ENCODE results near the gene TOMM34.
A peak's percentile ranks its signal among the peaks of the same experiment; 100 is the strongest.

The TOMM34 gene

GRCh38 chr20:44960103-44960852 lies at the start of gene TOMM34:
Gene TOMM34, minus strand, starts transcription at chr20:44960397. Its CDS starts 64 bp downstream, at chr20:44960333.
- DNase-seq, result peak in 55 of 56 donors; percentile 59 to 97 (median 88)

GRCh38 chr20:45008521-45009049 lies 48.4 kb upstream of the TOMM34 start:
- no peak for DNase-seq

- no peak for DNase-seq
These were observed 37.5 kb upstream of the TOMM34 start for GRCh38 chr20:44997668-44998067.

- DNase-seq, result no peak
These were observed 37.0 kb upstream of the TOMM34 start for GRCh38 chr20:44997171-44997570.

DNA sequence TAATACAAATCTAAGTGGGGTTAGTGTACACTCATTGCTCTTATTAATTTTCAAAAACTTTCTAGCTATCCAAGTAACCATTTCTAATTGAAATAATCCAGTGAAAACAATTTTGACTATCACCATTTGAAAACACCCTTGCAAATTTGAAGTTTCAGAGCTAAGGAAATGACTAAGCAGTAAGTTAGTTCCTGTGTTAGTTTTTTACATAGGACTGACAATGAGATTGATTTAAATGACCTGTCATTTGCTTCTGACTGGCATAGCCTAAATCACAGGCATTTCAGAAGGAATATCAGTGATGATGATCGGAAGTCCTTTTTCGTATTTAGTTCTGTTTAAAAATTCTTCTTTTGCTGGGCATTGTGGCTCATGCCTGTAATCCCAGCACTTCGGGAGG lies 33.1 kb upstream of the TOMM34 start:
- DNase-seq, result no peak

GRCh38 chr20:44990957-44991356 lies 30.8 kb upstream of the TOMM34 start:
- DNase-seq, result no peak

GRCh38 chr20:44990425-44990824 lies 30.2 kb upstream of the TOMM34 start:
- peak in 2 of 56 donors; percentile 5 to 18 for DNase-seq

DNA sequence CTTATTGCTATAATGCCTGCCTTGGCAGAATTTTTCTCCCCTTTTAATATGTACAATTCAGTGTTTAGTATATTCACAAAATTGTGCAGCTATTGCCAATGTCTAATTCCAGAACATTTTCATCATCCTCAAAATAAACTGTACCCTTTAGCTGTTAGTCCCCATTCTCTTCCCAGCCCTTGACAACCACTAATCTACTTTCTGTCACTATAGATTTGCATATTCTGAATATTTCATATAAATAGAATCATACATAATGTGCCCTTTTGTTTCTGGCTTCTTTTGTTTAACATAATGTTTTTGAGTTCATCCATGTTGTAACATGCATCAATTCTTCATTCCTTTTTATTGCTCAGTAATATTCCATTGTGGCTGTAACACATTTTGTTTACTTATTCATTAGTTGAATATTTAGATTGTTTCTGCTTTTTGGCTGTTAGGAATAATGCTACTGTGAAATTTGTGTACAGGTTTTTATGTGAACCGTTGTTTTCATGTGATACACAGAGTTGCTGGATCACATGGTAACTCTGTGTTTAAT lies 28.5 kb upstream of the TOMM34 start:
- no peak for DNase-seq

DNA sequence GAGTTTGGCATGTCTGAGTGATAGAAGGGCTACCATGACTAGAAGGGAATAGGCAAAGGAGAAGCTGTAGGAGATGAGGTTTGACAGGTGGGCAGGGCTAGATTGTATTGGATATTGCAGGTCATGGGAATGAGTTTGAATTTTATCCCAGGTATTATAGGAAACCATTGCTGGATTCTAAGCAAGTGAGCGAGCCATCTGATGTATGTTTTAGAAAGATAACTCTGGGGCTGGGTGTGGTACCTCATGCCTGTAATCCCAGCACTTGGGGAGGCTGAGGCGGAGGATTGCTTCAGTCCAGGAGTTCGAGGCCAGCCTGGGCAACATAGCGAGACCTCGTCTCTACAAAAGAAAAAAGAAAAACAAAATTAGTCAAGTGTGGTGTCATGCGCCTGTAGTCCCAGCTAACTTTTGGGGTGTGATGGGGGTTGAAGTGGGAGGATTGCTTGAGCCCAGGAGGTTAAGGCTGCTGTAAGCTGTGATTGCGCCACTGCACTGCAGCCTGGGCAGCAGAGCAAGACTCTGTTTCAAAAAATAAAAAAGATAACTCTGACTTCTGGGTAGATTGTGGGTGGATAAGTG lies 23.0 kb upstream of the TOMM34 start:
- DNase-seq, result no peak

DNA sequence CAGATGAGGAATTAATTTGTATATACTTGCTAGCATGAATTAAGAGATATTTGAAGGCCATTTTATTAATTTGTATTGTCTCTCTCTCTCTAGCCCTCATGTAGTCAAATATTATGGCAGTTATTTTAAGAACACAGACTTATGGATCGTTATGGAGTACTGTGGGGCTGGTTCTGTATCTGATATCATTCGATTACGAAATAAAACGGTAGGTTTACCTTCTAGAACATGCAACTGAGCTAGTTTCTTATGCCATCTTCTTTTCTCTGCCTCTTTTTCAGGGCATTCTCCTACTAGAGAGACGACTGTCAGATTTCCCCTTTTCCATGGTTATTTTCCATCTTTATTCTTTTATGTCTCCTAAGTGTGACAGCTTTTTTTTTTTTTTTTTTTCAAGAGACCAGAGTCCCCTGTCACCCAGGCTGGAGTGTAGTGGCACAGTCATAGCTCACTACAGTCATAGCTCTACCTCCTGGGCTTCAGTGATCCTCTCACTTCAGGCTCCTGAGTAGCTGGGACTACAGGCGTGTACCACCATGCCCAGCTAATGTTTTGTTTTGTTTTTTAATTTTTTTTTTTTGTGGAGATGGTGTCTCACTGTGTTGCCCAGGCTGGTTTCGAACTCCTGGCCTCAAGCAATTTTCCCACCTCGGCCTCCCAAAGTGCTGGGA lies 21.7 kb upstream of the TOMM34 start:
- no peak for DNase-seq

DNA sequence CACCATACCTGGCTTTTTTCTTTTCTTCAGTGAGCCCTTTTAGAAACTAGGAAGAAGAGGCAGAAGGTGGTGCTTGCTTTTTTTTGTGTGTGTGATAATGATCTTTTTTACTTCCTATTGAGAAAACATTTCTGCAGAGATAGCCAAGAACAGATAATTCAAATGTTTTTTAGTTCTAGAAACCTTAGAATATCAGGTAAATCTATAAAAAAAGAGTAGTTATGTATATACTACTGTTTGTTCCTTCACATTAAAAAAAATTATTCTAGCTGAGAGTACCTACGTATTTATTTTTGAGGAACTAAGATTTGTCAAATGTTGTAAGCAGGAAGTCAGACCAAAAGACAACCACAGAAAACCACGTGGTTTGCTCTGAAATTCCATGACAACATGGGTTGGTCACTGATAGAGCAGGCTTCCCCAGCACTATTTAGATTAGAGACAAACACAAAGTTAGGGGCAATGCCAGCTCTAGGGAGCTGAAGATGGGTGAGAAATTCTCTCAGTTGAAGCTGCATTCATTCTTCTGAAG lies 19.0 kb upstream of the TOMM34 start:
- DNase-seq, result peak in 3 of 56 donors; percentile 17 to 21 (median 18)

GRCh38 chr20:44976698-44977097 lies 16.5 kb upstream of the TOMM34 start:
- no peak for DNase-seq

DNA sequence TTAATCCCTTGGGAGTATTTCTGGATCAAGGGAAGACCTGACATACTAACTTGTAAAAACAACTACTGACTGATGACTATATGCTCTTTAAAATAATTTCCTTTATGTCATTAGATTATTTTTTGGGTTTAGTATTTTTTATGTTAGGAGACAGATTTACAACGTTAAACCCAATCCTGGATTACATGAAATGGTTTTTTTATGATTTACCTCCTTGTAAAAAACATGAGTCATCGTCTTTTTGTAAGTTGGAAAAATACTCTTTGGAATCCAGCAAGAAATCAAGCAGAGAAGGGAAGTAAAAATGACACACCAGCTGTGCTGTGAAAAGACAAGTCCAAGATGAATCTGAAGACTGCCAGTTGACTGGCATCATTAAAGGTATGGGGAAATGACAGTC lies 12.9 kb upstream of the TOMM34 start:
- no peak for DNase-seq

DNA sequence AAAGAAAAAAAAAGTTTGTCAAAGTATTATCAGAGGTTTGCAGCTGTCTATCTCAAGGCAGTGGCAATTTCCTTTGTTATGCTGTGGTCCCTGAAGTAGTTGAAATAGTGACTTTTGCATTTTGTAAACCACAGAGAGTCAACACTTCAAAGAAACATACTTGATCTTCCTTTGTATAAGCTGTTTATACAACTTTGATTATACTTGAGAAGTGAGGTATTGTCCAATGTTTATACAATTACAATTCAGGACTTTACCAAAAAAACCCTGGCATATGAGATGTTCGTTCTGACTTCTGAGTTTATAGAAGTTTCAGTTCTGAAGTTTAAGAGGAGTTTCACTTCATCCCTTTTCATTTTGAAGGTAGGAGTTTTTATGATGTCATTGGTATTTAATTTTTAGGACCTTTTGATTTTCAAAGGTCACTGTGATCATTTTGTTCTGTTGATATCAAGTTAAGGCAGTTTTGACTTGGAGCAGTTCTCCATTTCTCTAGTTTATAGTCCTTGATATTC lies 10.1 kb upstream of the TOMM34 start:
- no peak for DNase-seq

DNA sequence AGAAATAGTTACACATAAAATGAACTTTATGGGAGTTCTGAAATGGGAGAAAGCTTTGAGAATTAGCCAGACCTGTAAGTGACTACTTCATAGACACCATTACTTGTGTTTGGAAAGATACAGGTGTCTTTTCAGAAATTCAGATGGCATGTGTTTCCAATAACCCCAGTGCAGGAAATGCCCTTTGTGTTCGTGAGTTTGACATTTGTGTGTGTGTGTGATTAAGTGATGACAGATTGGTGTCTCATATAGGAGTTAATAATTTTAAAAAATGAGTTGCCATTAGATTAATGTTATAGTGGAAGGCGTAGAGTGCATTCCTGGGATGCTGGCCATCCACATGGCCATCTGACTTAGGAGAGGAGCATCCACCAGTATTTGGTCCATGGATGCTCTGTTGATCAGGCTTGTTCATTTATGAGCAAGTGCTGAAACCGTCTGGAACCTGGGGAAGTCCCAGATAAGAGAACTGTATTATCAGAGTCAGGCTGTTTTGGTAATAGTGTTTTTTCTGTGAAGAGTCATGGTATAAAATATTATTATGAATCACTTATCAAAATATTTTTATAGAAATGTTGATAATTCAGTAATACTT lies 9.2 kb upstream of the TOMM34 start:
- no peak for DNase-seq

DNA sequence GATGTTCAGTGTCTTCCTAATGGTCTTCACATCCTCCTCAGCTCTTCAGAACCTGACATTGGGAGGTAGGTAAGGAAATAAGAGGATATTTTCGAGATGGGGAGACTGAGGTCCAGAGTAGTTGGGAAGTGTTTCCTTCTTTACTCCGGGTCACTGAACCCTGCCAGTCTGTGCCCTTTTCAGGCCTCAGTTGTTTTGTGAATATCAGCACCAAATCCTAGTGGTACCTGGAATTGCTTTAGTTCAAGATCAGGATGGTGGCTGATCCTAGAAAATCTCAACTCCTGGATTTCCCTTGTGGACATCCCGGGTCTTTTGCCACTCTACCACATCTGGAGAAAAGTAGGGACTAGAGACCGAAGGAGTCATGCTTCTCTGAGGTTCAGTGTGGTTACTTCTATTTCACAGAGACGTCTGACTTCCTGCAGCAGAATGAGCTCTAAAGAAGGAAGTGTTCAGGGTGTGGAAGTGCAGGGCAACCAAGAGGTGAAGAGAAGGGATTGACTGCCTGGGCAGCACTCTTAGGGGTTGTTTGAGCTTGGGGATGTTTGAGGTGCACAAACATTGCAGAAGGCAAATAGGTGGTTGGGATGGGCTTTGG lies 7.1 kb upstream of the TOMM34 start:
- peak in 1 of 56 donors; percentile 14 for DNase-seq

- DNase-seq, result peak; percentile 23 to 97 (median 89)
These were observed 6.1 kb upstream of the TOMM34 start, which contains the start of gene STK4 for GRCh38 chr20:44966030-44966961. Gene STK4, plus strand, starts transcription at chr20:44966512. Its CDS starts 57 bp downstream, at chr20:44966569.

DNA sequence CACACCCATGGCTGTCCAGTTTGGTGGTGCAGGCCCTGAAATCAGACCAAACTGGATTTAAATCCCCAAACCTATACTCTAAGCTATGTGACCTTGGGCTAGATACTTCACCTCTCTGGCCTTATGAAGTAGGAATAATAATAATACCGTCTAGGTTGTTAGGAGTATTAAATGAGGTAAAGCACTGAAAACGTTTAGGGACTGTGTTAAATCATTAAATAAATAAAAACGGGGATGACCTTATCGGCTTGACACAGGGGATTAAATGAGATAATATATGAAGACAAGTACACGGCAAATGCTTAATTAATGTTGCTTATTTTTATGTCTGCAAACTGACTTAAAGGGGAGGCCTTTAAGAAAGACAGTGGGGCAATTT lies 5.4 kb upstream of the TOMM34 start:
- no peak for DNase-seq
